Urinary bladder (tissue), 4 donors: Measurements from ENCODE around the gene LEMD2. TPM values are rescaled to one million over a fixed set of nuclear protein-coding genes. Genes with fewer than 3 reads are reported as not detected.
A peak's percentile ranks its signal among the peaks of the same experiment; 100 is the strongest.

Experiments
- DNase-seq: peaks from one replicate; pipeline ENCODE4 v3.0.0-alpha.2; 2015; ENCODE audit errors: extremely low spot score
- H3K27ac ChIP-seq: one replicate; pipeline ENCODE4 v1.5.1; 2013; ENCODE audit warnings: low read depth, mild to moderate bottlenecking, moderate library complexity
- H3K36me3 ChIP-seq: one replicate; pipeline ENCODE4 v1.6.1; 2013; ENCODE audit warnings: mild to moderate bottlenecking, moderate library complexity; ENCODE audit not compliant: insufficient read depth
- H3K4me1 ChIP-seq: one replicate; pipeline ENCODE4 v1.6.1; 2013; ENCODE audit warnings: mild to moderate bottlenecking, moderate library complexity; ENCODE audit not compliant: insufficient read depth
- H3K4me3 ChIP-seq: one replicate; pipeline ENCODE4 v1.5.1; 2013; ENCODE audit warnings: low read depth, low read length
- WGBS: extraction: QIAGEN DNeasy Blood & Tissue Kit; methylation state at CpG from one replicate; pipeline ENCODE4 v1.1.7; 2013; 5-methylcytosine and 5-hydroxymethylcytosine counted together
- polyA plus RNA-seq: library from polyadenylated mRNA; stranded (reverse); fragments of 200-250 nt; gene quantifications from one replicate; pipeline ENCODE4 v1.2.3, GENCODE V29; 2013
- total RNA-seq: library from RNA; depleted of rRNA; stranded (reverse); fragments of >200 nt; gene quantifications from one replicate; pipeline ENCODE4 v1.2.3, GENCODE V29; 2014
- donor health status: healthy with polysubstance abuse.
- donor health status: healthy.

The LEMD2 gene
- total and polyA plus RNA-seq, 2 donors = 33.6 to 41.7 TPM

- H3K36me3 ChIP-seq = no peaks in the 10 kb centered on the region
- H3K4me3 ChIP-seq = no peak overlapping the region
- no peaks in the 10 kb centered on the region for H3K4me1 ChIP-seq
- 82% methylated on average over 10 of the region's 10 CpGs for WGBS
- H3K27ac ChIP-seq = no peak overlapping the region
- DNase-seq = no peak
Observed at GRCh38 chr6:33757906-33758305, 31.0 kb downstream of the LEMD2 start.

- no peak for DNase-seq
- Histone ChIP-seq H3K36me3 (no peaks in the 10 kb centered on the region), H3K27ac (no peak overlapping the region), H3K4me1 (no peaks in the 10 kb centered on the region), H3K4me3 (no peak overlapping the region)
- 64% methylated on average over 3 of the region's 3 CpGs for WGBS
Observed at GRCh38 chr6:33757113-33757512, 31.8 kb downstream of the LEMD2 start.

GRCh38 chr6:33756211-33756954, 32.5 kb downstream of the LEMD2 start:
- WGBS = 84% methylated on average over 12 of the region's 12 CpGs
- H3K36me3 ChIP-seq = no peaks in the 10 kb centered on the region
- H3K27ac ChIP-seq = no peak overlapping the region
- H3K4me3 ChIP-seq = no peak overlapping the region
- no peaks in the 10 kb centered on the region for H3K4me1 ChIP-seq
- no peak for DNase-seq

DNA sequence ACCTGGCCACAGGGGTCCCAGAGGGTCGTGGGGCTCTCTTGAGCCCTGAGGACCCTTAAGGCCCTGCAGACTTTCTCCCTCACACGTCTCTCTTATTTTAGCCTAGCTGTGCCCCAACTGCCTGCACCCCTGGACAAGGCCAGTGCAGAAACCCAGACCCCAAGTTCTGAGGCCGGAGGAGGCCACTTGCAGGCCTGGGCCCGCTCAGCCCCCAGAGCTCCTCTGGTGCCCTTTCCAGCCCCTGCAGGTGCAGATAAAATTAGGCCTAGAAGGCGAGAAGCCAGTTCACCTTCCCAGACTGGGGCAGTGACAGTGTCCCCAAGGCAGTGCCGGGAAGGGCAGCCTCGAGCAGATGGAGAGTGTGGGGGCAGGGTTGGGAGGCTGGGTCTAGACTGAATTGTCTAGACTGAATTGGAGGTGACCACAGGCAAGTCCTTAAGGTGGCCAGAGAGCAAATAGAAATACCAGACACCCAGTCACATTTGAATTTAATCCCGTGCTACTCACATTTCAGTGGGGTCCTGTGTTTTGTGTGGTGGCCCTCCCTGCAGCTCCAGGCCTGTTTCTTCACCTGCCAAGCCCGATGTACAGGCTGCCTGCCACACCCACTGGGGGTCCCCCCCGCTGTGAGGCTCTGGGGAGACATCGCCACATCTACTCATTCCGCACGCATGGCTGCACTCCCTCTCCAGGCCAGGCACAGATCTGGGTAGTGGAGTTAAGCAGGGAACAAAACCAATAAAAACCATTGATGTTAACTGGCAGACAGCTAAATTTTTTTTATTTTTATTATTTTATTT, 33.7 kb downstream of the LEMD2 start:
- 80% methylated on average over 13 of the region's 13 CpGs for WGBS
- DNase-seq = no peak
- H3K36me3 ChIP-seq = no peaks in the 10 kb centered on the region
- H3K27ac ChIP-seq = no peak overlapping the region
- no peaks in the 10 kb centered on the region for H3K4me1 ChIP-seq
- no peak overlapping the region for H3K4me3 ChIP-seq

DNA sequence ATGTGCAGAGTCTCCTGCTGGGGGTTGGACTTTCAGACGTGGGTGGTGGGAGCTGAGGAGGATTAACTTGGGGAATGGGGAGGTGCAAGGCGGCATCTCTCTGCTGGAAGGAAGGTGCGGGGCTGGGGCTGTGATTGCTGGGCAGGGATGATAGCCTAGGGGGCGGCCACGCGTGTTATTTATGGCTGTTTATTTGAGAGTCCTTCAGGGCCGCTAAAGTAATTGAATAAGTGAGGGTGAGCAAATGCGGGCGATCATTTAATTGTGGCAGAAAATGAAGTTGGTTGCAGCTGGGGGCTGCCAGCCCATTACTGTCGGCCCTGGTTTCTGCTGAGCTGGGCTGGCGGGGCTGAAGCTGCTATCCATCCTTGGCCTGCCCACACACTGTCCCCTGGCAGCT, 34.7 kb downstream of the LEMD2 start:
- WGBS = 80% methylated on average over 11 of the region's 11 CpGs
- Histone ChIP-seq H3K27ac (no peak overlapping the region), H3K4me3 (no peak overlapping the region), H3K36me3 (no peaks in the 10 kb centered on the region), H3K4me1 (no peaks in the 10 kb centered on the region)
- no peak for DNase-seq

- Histone ChIP-seq H3K4me1 (no peaks in the 10 kb centered on the region), H3K27ac (no peak overlapping the region), H3K36me3 (no peaks in the 10 kb centered on the region), H3K4me3 (no peak overlapping the region)
- WGBS = 94% methylated on average over 1 of the region's 1 CpG
- DNase-seq = no peak
Observed at GRCh38 chr6:33752646-33753015, 36.3 kb downstream of the LEMD2 start.

- H3K4me3 ChIP-seq = no peak overlapping the region
- peak; percentile 68 for DNase-seq
- WGBS = 71% methylated on average over 15 of the region's 15 CpGs
- no peaks in the 10 kb centered on the region for H3K4me1 ChIP-seq
- peak overlapping the region; percentile 23 for H3K27ac ChIP-seq
- no peaks in the 10 kb centered on the region for H3K36me3 ChIP-seq
Observed at GRCh38 chr6:33751771-33752645, 36.9 kb downstream of the LEMD2 start.

DNA sequence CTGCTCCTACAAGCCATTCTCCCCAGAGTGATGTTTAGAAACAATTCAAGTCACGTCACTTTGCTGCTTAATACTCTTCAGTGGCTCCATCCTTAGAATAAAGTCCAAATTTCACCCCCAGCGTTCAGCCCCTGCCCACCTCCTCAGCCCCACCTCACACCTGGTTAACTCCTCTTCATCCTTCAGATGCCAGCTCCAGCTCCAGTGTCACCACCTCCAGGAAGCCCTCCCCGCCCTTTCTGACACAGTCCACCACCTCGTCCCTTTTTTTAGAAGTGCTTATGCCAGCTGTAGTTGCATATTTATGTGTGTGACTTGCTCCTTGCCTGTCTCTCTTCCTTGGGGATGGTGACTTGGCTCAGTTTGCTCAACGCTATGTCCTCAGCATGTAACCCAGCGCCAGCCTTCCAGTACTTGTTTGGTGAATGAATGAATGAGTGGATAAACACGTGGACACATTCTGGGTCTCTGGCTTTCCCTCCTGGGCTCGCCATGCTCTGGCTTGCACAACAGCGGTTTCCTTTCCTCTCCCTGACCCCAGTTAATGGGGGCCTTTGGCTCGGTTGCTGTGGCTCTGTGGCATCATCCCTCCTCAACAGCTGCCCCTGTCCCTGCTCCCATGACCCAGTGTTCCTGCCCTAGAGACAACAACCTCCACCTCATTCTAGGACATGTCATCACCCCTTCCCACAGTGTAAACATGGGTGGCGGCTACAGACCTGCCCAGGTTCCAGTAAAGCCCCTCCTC, 38.5 kb downstream of the LEMD2 start:
- Histone ChIP-seq H3K27ac (no peak overlapping the region), H3K4me3 (no peak overlapping the region), H3K4me1 (no peaks in the 10 kb centered on the region), H3K36me3 (no peaks in the 10 kb centered on the region)
- WGBS = 79% methylated on average over 11 of the region's 11 CpGs
- no peak for DNase-seq

GRCh38 chr6:33749401-33749800, 39.5 kb downstream of the LEMD2 start:
- no peak for DNase-seq
- 91% methylated on average over 7 of the region's 7 CpGs for WGBS
- Histone ChIP-seq H3K4me1 (no peaks in the 10 kb centered on the region), H3K27ac (no peak overlapping the region), H3K4me3 (no peak overlapping the region), H3K36me3 (no peaks in the 10 kb centered on the region)

DNA sequence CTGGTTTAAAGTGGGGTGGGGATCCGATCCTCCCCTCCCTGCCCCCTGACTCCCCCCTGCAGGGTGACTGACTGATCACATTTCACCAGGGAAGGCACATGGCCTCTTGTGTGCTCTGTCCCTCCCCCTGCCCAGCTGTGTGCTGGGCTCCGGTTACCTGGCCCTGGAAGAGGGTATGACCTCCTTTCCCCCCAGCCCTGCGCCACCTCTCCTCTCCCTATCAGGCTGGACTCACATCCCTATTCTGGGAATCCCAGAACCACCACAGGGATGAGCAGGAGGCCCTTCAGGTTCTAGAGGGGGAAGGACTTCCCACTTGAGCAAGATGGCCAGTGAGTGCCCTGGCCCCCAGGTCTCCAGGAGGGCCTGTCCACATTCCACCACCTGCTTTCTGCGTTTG, 40.1 kb downstream of the LEMD2 start:
- Histone ChIP-seq H3K36me3 (no peaks in the 10 kb centered on the region), H3K4me1 (no peaks in the 10 kb centered on the region), H3K27ac (no peak overlapping the region), H3K4me3 (no peak overlapping the region)
- no peak for DNase-seq
- 86% methylated on average over 4 of the region's 4 CpGs for WGBS

GRCh38 chr6:33747823-33748222, 41.1 kb downstream of the LEMD2 start:
- no peak for DNase-seq
- Histone ChIP-seq H3K27ac (no peak overlapping the region), H3K36me3 (no peaks in the 10 kb centered on the region), H3K4me3 (no peak overlapping the region), H3K4me1 (no peaks in the 10 kb centered on the region)
- WGBS = 96% methylated on average over 5 of the region's 5 CpGs

GRCh38 chr6:33746651-33747100, 42.3 kb downstream of the LEMD2 start, which contains the start of gene IP6K3:
Gene IP6K3 (minus strand): TSS chr6:33746905. CDS start chr6:33735476, 11,429 bp downstream.
- DNase-seq = no peak
- Histone ChIP-seq H3K4me3 (no peak within 1 kb of the TSS), H3K4me1 (no peaks in the 10 kb centered on the region), H3K36me3 (no peaks in the 10 kb centered on the region), H3K27ac (no peak within 1 kb of the TSS)
- WGBS = 38% methylated on average over 10 of the region's 10 CpGs
